Measurements from ENCODE around the gene TASP1. TPM values are rescaled to one million over a fixed set of nuclear protein-coding genes. Genes with fewer than 3 reads are reported as not detected.
"Not testable (repeated sequence)": the region's sequence is repeated elsewhere in the genome, so short reads cannot be mapped to it uniquely, and the experiment has no call there.

Gene TASP1
- total and polyA plus RNA-seq, 8 donors: 5.8 to 13.0 (median 7.8) TPM

- DNase-seq (no peak), FAIRE-seq (no peak)
- intact Hi-C loops (cut with DNase I): no loop called here
Measured at GRCh38 chr20:13382786-13383185, 255.9 kb downstream of the TASP1 start.

GRCh38 chr20:13380497-13381229 is 258.1 kb downstream of the TASP1 start:
- H3K4me1 ChIP-seq; H3K4me3 ChIP-seq; H3K27ac ChIP-seq; H3K36me3 ChIP-seq; intact Hi-C loops (cut with DNase I); H3K27me3 ChIP-seq; DNase-seq; ATAC-seq; FAIRE-seq; H3K9me3 ChIP-seq: not testable (repeated sequence)
- 88 to 94% methylated on average over 11 of the region's 11 CpGs for WGBS, 2 donors

More at GRCh38 chr20:13382786-13383185, 255.9 kb downstream of the TASP1 start:
- Histone ChIP-seq H3K4me1 (no peaks in the 10 kb centered on the region), H3K4me3 (no peak overlapping the region), H3K27ac (no peak overlapping the region), H3K9me3 (no peaks in the 10 kb centered on the region), H3K36me3 (peaks cover 0 to 3% (median 1%) of the 10 kb centered on the region in 3 donors), H3K27me3 (no peaks in the 10 kb centered on the region)
- no peak for ATAC-seq
- no peak for TF ChIP-seq CTCF (IDR thresholded peaks at IDR 0.05)
- WGBS, 2 donors: 81 to 88% methylated on average over 3 of the region's 3 CpGs

- Histone ChIP-seq H3K9me3 (no peaks in the 10 kb centered on the region), H3K36me3 (no peaks in the 10 kb centered on the region), H3K4me1 (no peaks in the 10 kb centered on the region), H3K4me3 (no peak overlapping the region), H3K27me3 (no peaks in the 10 kb centered on the region), H3K27ac (no peak overlapping the region)
- DNase-seq: no peak
- no peak for TF ChIP-seq CTCF (IDR thresholded peaks at IDR 0.05)
- ATAC-seq: no peak
- FAIRE-seq: no peak
- intact Hi-C loops (cut with DNase I): no loop called here
Measured at GRCh38 chr20:13373400-13373799, 265.3 kb downstream of the TASP1 start.

DNA sequence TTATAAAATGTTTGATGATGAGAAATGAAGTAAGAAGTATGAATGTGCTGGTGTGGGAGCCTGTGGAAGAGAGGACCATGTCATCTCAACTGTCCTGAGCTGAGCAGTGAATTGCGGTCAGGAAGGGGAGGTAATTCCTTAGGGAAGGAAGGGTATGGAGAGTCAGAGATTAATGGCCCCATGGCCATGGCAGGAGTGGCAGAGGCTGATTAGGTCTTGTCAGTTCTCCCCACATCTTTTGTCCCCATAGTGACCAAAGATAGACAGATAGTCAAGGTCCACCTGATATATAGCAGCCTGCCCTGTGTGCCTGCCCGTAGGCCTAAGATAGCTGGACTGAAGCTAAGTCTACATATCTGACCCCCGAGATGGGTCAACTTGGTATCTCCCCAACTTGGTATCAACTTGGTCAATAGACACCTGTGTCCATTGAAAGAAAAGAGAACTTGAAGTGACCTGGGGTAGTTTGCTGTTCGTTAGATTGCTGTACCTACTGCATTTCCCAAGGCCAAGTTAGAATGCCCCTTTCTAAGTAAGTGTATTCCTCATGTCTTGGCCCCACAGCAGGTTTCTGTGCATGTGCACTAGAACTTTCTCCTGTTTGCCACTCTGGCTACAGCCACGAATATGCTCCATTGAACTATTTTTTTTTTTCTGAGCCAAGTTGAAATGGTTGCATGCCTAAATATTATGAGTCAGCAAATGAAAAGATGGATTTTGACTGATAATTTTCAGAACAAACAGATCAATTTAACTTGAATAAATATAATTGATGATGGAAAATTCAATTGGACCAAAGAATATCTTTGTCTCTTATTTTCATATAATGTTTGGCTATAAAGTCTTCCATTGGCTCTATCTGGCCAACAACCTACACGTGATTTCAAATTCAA is 274.2 kb downstream of the TASP1 start:
- H3K27ac ChIP-seq: no peak overlapping the region
- H3K4me1 ChIP-seq: no peaks in the 10 kb centered on the region
- no peaks in the 10 kb centered on the region for H3K9me3 ChIP-seq
- H3K36me3 ChIP-seq: no peaks in the 10 kb centered on the region
- no peak overlapping the region for H3K4me3 ChIP-seq
- ATAC-seq (no peak), FAIRE-seq (no peak), DNase-seq (no peak)
- WGBS, 2 donors: 92 to 94% methylated on average over 6 of the region's 6 CpGs
- TF ChIP-seq CTCF (IDR thresholded peaks at IDR 0.05): no peak
- intact Hi-C loops (cut with DNase I): no loop called here
- no peaks in the 10 kb centered on the region for H3K27me3 ChIP-seq

GRCh38 chr20:13363473-13363872 is 275.3 kb downstream of the TASP1 start:
- intact Hi-C loops (cut with DNase I): no loop called here
- no peak overlapping the region for H3K27ac ChIP-seq
- H3K9me3 ChIP-seq: no peaks in the 10 kb centered on the region
- H3K36me3 ChIP-seq: no peaks in the 10 kb centered on the region
- FAIRE-seq: no peak
- H3K27me3 ChIP-seq: no peaks in the 10 kb centered on the region
- no peak for DNase-seq
- ATAC-seq: no peak
- no peak for TF ChIP-seq CTCF (IDR thresholded peaks at IDR 0.05)
- H3K4me1 ChIP-seq: no peaks in the 10 kb centered on the region
- H3K4me3 ChIP-seq: no peak overlapping the region

DNA sequence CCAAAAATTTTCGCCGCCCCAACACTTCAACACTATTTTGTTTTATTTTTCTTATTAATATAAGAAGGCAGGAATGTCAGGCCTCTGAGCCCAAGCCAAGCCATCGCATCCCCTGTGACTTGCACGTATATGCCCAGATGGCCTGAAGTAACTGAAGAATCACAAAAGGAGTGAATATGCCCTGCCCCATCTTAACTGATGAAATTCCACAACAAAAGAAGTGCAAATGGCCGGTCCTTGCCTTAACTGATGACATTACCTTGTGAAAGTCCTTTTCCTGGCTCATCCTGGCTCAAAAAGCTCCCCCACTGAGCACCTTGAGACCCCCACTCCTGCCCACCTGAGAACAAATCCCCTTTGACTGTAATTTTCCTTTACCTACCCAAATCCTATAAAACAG is 276.6 kb downstream of the TASP1 start:
- FAIRE-seq: not testable (repeated sequence)
- 83 to 87% methylated on average over 2 to 3 of the region's 5 CpGs for WGBS, 2 donors

DNA sequence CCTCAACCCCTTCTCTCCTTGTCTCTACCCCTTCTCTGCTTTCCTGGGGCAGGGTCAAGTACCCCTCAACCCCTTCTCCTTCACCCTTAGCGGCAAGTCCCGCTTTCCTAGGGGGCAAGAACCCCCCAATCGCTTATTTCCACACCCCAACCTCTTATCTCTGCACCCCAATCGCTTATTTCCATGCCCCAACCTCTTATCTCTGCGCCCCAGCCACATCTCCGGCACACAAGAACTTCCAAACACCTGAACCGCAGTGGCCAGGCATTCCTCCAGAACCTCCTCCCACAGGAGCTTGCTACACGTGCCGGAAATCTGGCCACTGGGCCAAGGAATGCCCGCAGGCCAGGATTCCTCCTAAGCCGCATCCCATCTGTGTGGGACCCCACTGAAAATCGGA is 279.8 kb downstream of the TASP1 start:
- FAIRE-seq; DNase-seq; ATAC-seq; H3K27ac ChIP-seq; H3K9me3 ChIP-seq; H3K27me3 ChIP-seq; intact Hi-C loops (cut with DNase I); H3K4me1 ChIP-seq; H3K36me3 ChIP-seq; H3K4me3 ChIP-seq: not testable (repeated sequence)
- 86 to 93% methylated on average over 11 to 12 of the region's 12 CpGs for WGBS, 2 donors

More for the DNA sequence above, 276.6 kb downstream of the TASP1 start:
- H3K36me3 ChIP-seq; H3K27ac ChIP-seq; ATAC-seq; H3K4me3 ChIP-seq; H3K27me3 ChIP-seq; intact Hi-C loops (cut with DNase I); H3K9me3 ChIP-seq; H3K4me1 ChIP-seq; DNase-seq: not testable (repeated sequence)

DNA sequence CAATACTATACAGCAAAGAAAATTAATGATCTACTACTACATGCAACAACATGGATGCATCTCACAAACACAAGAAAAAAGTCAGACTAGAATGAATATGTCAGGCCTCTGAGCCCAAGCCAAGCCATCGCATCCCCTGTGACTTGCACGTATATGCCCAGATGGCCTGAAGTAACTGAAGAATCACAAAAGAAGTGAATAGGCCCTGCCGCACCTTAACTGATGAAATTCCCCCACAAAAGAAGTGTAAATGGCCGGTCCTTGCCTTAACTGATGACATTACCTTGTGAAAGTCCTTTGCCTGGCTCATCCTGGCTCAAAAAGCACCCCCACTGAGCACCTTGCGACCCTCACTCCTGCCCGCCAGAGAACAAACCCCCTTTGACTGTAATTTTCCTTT is 280.9 kb downstream of the TASP1 start:
- WGBS, 2 donors: 95 to 97% methylated on average over 6 of the region's 6 CpGs
- H3K9me3 ChIP-seq; intact Hi-C loops (cut with DNase I); DNase-seq; H3K27ac ChIP-seq; FAIRE-seq; H3K4me3 ChIP-seq; H3K27me3 ChIP-seq; H3K36me3 ChIP-seq; ATAC-seq; H3K4me1 ChIP-seq: not testable (repeated sequence)

Data from pancreas (tissue), 10 donors.